IPS-18a (cell line): ENCODE measurements around the gene ZDHHC13.

Experiments used
- H3K27ac ChIP-seq: one replicate; pipeline ENCODE4 v1.5.1; 2013; ENCODE audit warnings: low read length
- H3K27me3 ChIP-seq: one replicate; pipeline ENCODE4 v1.6.1; 2013; ENCODE audit warnings: mild to moderate bottlenecking, low read length; ENCODE audit not compliant: control insufficient read depth, insufficient read depth
- H3K36me3 ChIP-seq: one replicate; pipeline ENCODE4 v1.6.1; 2013; ENCODE audit warnings: low read depth, low read length; ENCODE audit not compliant: control insufficient read depth
- H3K4me1 ChIP-seq: one replicate; pipeline ENCODE4 v1.6.1; 2013; ENCODE audit warnings: low read depth, low read length; ENCODE audit not compliant: control insufficient read depth
- H3K4me3 ChIP-seq: one replicate; pipeline ENCODE4 v1.5.1; 2013; ENCODE audit warnings: low read length
- H3K9ac ChIP-seq: one replicate; pipeline ENCODE4 v1.6.1; 2013; ENCODE audit warnings: mild to moderate bottlenecking, low read length, moderate library complexity
- H3K9me3 ChIP-seq: one replicate; pipeline ENCODE4 v1.6.1; 2013; ENCODE audit warnings: low read depth, low read length; ENCODE audit not compliant: control insufficient read depth

The ZDHHC13 gene

GRCh38 chr11:19176629-19177186, 59.7 kb downstream of the ZDHHC13 start:
- H3K36me3 ChIP-seq = peaks cover 30% of the 10 kb centered on the region

GRCh38 chr11:19181531-19182261, 64.7 kb downstream of the ZDHHC13 start:
- Histone ChIP-seq H3K9me3 (no peaks in the 10 kb centered on the region), H3K4me3 (no peak overlapping the region), H3K27me3 (no peaks in the 10 kb centered on the region), H3K27ac (no peak overlapping the region), H3K4me1 (no peaks in the 10 kb centered on the region), H3K36me3 (peaks cover 5% of the 10 kb centered on the region), H3K9ac (no peak overlapping the region)

More at GRCh38 chr11:19176629-19177186, 59.7 kb downstream of the ZDHHC13 start:
- Histone ChIP-seq H3K27ac (no peak overlapping the region), H3K4me3 (no peak overlapping the region), H3K4me1 (no peaks in the 10 kb centered on the region), H3K9ac (no peak overlapping the region), H3K9me3 (no peaks in the 10 kb centered on the region), H3K27me3 (no peaks in the 10 kb centered on the region)

GRCh38 chr11:19183646-19184045, 66.7 kb downstream of the ZDHHC13 start:
- no peaks in the 10 kb centered on the region for H3K27me3 ChIP-seq
- no peak overlapping the region for H3K9ac ChIP-seq
- H3K9me3 ChIP-seq = no peaks in the 10 kb centered on the region
- H3K27ac ChIP-seq = no peak overlapping the region
- no peak overlapping the region for H3K4me3 ChIP-seq
- no peaks in the 10 kb centered on the region for H3K4me1 ChIP-seq
- no peaks in the 10 kb centered on the region for H3K36me3 ChIP-seq

- Histone ChIP-seq H3K27me3 (no peaks in the 10 kb centered on the region), H3K4me1 (no peaks in the 10 kb centered on the region)
Observed at GRCh38 chr11:19185036-19185435, 68.1 kb downstream of the ZDHHC13 start.

GRCh38 chr11:19185516-19186052, 68.6 kb downstream of the ZDHHC13 start:
- no peaks in the 10 kb centered on the region for H3K9me3 ChIP-seq

More at GRCh38 chr11:19185036-19185435, 68.1 kb downstream of the ZDHHC13 start:
- no peak overlapping the region for H3K9ac ChIP-seq
- no peak overlapping the region for H3K27ac ChIP-seq
- H3K9me3 ChIP-seq = no peaks in the 10 kb centered on the region
- H3K36me3 ChIP-seq = no peaks in the 10 kb centered on the region
- no peak overlapping the region for H3K4me3 ChIP-seq

GRCh38 chr11:19187114-19187832, 70.3 kb downstream of the ZDHHC13 start:
- H3K4me3 ChIP-seq = no peak overlapping the region
- no peak overlapping the region for H3K27ac ChIP-seq
- no peaks in the 10 kb centered on the region for H3K27me3 ChIP-seq
- no peaks in the 10 kb centered on the region for H3K36me3 ChIP-seq
- H3K9ac ChIP-seq = no peak overlapping the region
- no peaks in the 10 kb centered on the region for H3K4me1 ChIP-seq
- H3K9me3 ChIP-seq = no peaks in the 10 kb centered on the region

More at GRCh38 chr11:19185516-19186052, 68.6 kb downstream of the ZDHHC13 start:
- Histone ChIP-seq H3K36me3 (no peaks in the 10 kb centered on the region), H3K4me1 (no peaks in the 10 kb centered on the region), H3K27ac (no peak overlapping the region), H3K4me3 (no peak overlapping the region), H3K9ac (no peak overlapping the region), H3K27me3 (no peaks in the 10 kb centered on the region)

GRCh38 chr11:19187833-19188258, 70.9 kb downstream of the ZDHHC13 start:
- Histone ChIP-seq H3K27ac (no peak overlapping the region), H3K27me3 (no peaks in the 10 kb centered on the region), H3K9ac (no peak overlapping the region), H3K9me3 (no peaks in the 10 kb centered on the region), H3K4me3 (no peak overlapping the region), H3K4me1 (no peaks in the 10 kb centered on the region), H3K36me3 (no peaks in the 10 kb centered on the region)

- H3K27ac ChIP-seq = no peak overlapping the region
- H3K27me3 ChIP-seq = no peaks in the 10 kb centered on the region
- no peaks in the 10 kb centered on the region for H3K4me1 ChIP-seq
- H3K36me3 ChIP-seq = no peaks in the 10 kb centered on the region
- no peak overlapping the region for H3K9ac ChIP-seq
- no peaks in the 10 kb centered on the region for H3K9me3 ChIP-seq
- H3K4me3 ChIP-seq = no peak overlapping the region
Observed at GRCh38 chr11:19191530-19192169, 74.7 kb downstream of the ZDHHC13 start.

- no peak overlapping the region for H3K4me3 ChIP-seq
- no peaks in the 10 kb centered on the region for H3K27me3 ChIP-seq
- no peak overlapping the region for H3K9ac ChIP-seq
- no peaks in the 10 kb centered on the region for H3K4me1 ChIP-seq
- H3K36me3 ChIP-seq = no peaks in the 10 kb centered on the region
- no peak overlapping the region for H3K27ac ChIP-seq
- no peaks in the 10 kb centered on the region for H3K9me3 ChIP-seq
Observed at GRCh38 chr11:19193916-19194315, 76.9 kb downstream of the ZDHHC13 start.

- no peaks in the 10 kb centered on the region for H3K36me3 ChIP-seq
Observed at GRCh38 chr11:19194620-19195308, 77.8 kb downstream of the ZDHHC13 start.

GRCh38 chr11:19196432-19196831, 79.5 kb downstream of the ZDHHC13 start:
- H3K36me3 ChIP-seq = no peaks in the 10 kb centered on the region
- H3K9me3 ChIP-seq = no peaks in the 10 kb centered on the region
- no peaks in the 10 kb centered on the region for H3K27me3 ChIP-seq
- H3K27ac ChIP-seq = no peak overlapping the region
- H3K4me3 ChIP-seq = no peak overlapping the region
- no peaks in the 10 kb centered on the region for H3K4me1 ChIP-seq
- no peak overlapping the region for H3K9ac ChIP-seq

More at GRCh38 chr11:19194620-19195308, 77.8 kb downstream of the ZDHHC13 start:
- H3K9me3 ChIP-seq = no peaks in the 10 kb centered on the region
- no peaks in the 10 kb centered on the region for H3K27me3 ChIP-seq
- H3K4me1 ChIP-seq = no peaks in the 10 kb centered on the region
- no peak overlapping the region for H3K9ac ChIP-seq
- H3K4me3 ChIP-seq = no peak overlapping the region
- no peak overlapping the region for H3K27ac ChIP-seq
